Measurements from ENCODE around the gene COL4A6. TPM values are rescaled to one million over a fixed set of nuclear protein-coding genes. Genes with fewer than 3 reads are reported as not detected.

The COL4A6 gene
- total RNA-seq, 2 donors from 2014 or later: not detected

- Mint-ChIP-seq H3K27ac (no peak overlapping the region), H3K36me3 (ENCODE audit: low read depth) (peaks cover 3% of the 10 kb centered on the region), H3K27me3 (no peaks in the 10 kb centered on the region), H3K4me1 (peaks cover 2% of the 10 kb centered on the region), H3K4me3 (no peak overlapping the region)
- no peak for ATAC-seq
- H3K9me3 ChIP-seq (ENCODE audit: control insufficient read depth, low read length, poor library complexity, severe bottlenecking): no peaks in the 10 kb centered on the region
- DNase-seq: no peak
Measured at GRCh38 chrX:108126661-108127060, 311.6 kb downstream of the COL4A6 start.

DNA sequence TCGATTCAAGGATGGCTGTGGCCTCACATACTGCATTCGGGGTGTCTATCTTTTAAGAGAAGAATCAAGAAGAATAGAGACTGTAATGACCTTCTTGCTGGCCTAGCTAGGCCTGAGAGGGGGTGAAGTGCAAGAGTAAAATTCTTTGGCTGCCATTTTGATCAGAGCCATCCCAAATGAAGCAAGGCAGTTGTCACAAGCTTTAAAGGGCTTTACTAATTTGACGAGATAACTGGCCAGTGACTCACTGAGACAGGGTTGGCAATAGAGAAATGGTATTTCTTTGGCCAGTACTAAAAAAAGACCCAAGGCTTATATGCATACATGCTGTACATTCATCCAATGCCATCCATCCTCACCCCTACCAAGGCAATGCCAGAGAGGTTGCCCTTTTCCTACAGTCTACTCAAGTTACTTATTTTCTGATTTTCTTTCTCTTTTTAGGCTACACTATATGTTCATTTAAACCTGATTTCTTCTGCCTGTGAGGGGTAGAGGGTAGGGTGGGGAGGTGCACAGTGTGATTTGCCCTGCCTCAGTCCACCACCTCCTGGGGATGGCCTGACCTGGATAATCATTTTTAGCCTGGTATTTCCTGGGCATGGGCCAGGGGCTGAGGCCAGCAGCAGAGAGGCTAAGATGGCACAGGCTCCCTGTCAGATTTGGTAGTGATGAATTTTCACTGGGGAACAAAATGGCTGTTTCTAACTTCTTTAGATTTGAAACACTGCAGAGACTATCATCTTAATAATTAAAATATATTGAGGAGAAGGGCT, 314.4 kb downstream of the COL4A6 start:
- no peaks in the 10 kb centered on the region for H3K27me3 Mint-ChIP-seq
- DNase-seq (no peak), ATAC-seq (no peak)
- H3K9me3 ChIP-seq (ENCODE audit: control insufficient read depth, low read length, poor library complexity, severe bottlenecking): no peaks in the 10 kb centered on the region
- H3K4me1 Mint-ChIP-seq: peaks cover 2% of the 10 kb centered on the region
- no peak overlapping the region for H3K4me3 Mint-ChIP-seq
- no peak overlapping the region for H3K27ac Mint-ChIP-seq
- H3K36me3 Mint-ChIP-seq (ENCODE audit: low read depth): no peaks in the 10 kb centered on the region

GRCh38 chrX:108122748-108123147, 315.5 kb downstream of the COL4A6 start:
- H3K9me3 ChIP-seq (ENCODE audit: control insufficient read depth, low read length, poor library complexity, severe bottlenecking): no peaks in the 10 kb centered on the region
- H3K4me1 Mint-ChIP-seq: peaks cover 2% of the 10 kb centered on the region
- ATAC-seq: no peak
- no peaks in the 10 kb centered on the region for H3K27me3 Mint-ChIP-seq
- H3K36me3 Mint-ChIP-seq (ENCODE audit: low read depth): no peaks in the 10 kb centered on the region
- no peak for DNase-seq
- no peak overlapping the region for H3K27ac Mint-ChIP-seq
- no peak overlapping the region for H3K4me3 Mint-ChIP-seq

GRCh38 chrX:108121291-108121690, 316.9 kb downstream of the COL4A6 start:
- no peak for DNase-seq
- Mint-ChIP-seq H3K4me3 (no peak overlapping the region), H3K36me3 (ENCODE audit: low read depth) (no peaks in the 10 kb centered on the region), H3K4me1 (peaks cover 6% of the 10 kb centered on the region), H3K27me3 (no peaks in the 10 kb centered on the region), H3K27ac (no peak overlapping the region)
- H3K9me3 ChIP-seq (ENCODE audit: control insufficient read depth, low read length, poor library complexity, severe bottlenecking): no peaks in the 10 kb centered on the region
- ATAC-seq: no peak

DNA sequence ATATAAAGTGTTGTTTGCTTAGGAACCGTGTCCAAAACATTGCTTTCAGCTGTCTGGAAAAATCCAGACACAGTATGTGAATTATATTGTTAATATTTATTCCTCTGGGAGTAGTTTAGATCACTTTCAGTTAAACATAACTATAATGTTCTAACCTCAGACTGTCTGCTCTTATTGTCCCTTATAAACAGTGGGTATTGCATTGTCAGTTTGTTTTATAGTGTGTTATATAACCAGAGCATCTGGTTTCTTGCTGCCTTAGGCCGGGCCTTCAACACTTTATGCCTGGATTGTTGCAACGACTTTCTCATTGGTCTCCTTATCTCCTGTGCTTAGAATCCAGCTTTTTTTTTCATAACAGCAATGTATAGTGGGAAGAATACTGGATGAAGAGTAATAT, 320.2 kb downstream of the COL4A6 start:
- no peak for DNase-seq
- peaks cover 4% of the 10 kb centered on the region for H3K4me1 Mint-ChIP-seq
- no peaks in the 10 kb centered on the region for H3K9me3 ChIP-seq (ENCODE audit: control insufficient read depth, low read length, poor library complexity, severe bottlenecking)
- no peak overlapping the region for H3K27ac Mint-ChIP-seq
- no peaks in the 10 kb centered on the region for H3K36me3 Mint-ChIP-seq (ENCODE audit: low read depth)
- no peak for ATAC-seq
- no peaks in the 10 kb centered on the region for H3K27me3 Mint-ChIP-seq
- H3K4me3 Mint-ChIP-seq: no peak overlapping the region

GRCh38 chrX:108114541-108114940, 323.7 kb downstream of the COL4A6 start:
- no peak overlapping the region for H3K4me3 Mint-ChIP-seq
- no peak overlapping the region for H3K27ac Mint-ChIP-seq
- H3K9me3 ChIP-seq (ENCODE audit: control insufficient read depth, low read length, poor library complexity, severe bottlenecking): no peaks in the 10 kb centered on the region
- no peaks in the 10 kb centered on the region for H3K36me3 Mint-ChIP-seq (ENCODE audit: low read depth)
- no peak for DNase-seq
- H3K27me3 Mint-ChIP-seq: no peaks in the 10 kb centered on the region
- peaks cover 4% of the 10 kb centered on the region for H3K4me1 Mint-ChIP-seq
- ATAC-seq: no peak

Other genes with a start within 250 kb of the COL4A6 start
- gene COL4A5, start 1.4 kb upstream of the COL4A6 start, total RNA-seq: not detected